Fibroblast of upper back skin (primary cell): ENCODE measurements around the gene CA10.
A peak's percentile ranks its signal among the peaks of the same experiment; 100 is the strongest.

Source experiments
- DNase-seq: peaks from one replicate; pipeline ENCODE4 v3.0.0-alpha.2; 2013

CA10 gene

DNA sequence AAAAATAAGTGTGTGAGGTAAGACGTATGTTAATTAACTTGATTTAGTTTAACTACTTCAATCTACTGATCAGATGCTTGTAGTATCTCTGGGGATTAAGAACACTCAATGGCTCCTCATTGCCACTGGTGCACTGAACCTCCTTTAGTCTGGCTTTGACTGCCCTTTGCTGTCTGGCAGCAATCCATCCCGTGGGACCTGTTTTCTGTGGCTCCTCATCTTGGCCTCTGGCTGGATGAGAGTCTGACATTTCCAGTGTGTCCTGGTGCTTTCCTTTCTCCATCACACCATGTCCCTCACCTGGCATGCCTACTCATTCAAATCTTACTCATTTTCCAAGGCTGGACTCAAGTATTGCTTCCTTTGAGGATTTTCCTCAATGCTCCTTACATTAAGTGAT lies 212.2 kb downstream of the CA10 start:
- no peak for DNase-seq

DNA sequence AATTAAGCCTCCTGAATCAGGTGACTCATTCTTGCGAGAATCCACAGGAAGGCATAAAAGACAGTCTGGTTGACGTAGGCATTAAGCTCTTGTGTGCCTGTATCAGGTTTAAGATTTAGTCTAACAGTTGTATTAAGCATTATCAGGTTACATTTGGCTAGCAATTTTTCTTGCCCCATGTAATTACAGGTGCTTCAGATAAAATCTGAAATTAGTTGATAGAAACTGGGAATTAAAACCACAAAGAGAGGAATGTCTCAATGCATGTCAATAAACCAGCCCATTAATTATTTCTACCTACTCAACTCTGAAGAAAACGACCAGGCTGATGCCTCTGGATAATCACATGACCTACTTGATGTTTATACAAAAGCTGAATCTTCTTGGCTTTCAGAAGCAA lies 217.2 kb downstream of the CA10 start:
- DNase-seq = no peak

DNA sequence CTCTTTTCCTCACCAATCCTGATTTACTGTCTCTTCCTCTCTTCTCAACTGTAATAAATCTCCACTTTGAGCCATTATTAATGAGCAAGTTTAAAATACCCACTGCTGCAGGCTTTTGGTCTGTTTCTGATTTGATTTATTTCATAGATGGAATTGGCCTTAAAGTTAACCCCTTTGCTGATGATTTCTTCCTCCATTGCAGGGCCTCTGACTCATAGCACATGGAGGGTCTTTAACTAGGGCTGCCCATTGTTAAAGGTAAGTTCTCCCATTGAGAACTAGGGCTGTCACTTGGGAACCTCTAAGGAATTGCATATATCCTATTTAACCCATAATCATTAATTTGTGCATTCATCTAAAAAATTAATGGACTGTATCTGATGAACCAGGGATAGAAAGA lies 221.2 kb downstream of the CA10 start:
- no peak for DNase-seq

DNA sequence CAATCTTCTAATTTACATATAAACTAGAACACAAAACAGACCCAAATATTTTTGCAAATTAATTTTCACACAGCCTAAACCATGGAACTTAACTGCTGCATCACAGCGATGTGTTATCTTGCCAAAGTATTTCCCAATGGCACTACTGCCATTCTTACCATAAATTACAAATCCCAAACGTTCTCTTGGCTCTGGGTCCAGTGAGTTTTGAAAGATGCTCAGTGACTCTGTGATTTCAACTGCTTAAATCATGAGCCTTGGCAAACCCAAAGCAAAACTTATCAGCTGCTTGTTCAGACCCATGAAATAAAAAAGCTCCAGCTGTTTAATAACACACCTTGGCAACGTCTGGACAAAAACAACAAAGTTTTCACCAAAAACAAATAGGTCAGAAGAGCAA lies 223.0 kb downstream of the CA10 start:
- no peak for DNase-seq

DNA sequence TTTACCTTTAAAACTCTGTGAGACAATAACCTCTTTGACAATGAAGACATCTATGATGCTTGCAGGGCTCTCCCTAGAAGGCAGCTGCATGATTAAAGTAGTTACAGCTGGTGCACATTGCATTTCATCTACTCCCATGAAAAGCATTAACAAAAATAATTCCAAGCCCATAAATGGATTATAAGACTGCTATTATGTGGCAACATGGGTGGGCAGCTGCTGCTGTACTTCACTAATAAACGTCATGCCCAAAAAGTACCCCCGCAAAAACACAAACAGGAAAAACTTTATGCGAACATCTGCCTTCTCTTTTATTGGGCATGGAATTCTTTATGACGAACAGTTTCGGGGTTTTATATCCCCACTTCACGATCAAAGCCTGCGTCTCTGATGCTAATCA lies 224.9 kb downstream of the CA10 start:
- no peak for DNase-seq

DNA sequence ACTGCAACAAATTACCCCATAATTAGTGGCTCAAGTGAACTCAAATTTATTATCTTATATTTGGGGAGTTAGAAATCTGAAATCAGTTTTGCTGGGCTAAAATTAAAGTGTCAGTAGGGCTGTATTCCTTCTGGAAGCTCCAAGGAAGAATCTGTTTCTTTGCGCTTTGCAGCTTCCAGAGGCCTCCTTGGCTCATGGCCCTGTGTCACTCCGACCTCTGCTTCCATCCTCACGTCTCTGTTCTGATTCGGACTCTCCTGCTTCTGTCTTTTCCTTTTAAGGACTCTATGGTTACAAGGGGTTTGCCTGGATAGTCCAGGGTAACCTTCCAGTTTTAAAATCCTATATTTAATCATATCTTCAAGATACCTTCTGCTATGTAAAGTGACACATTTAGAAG lies 232.1 kb downstream of the CA10 start:
- no peak for DNase-seq

DNA sequence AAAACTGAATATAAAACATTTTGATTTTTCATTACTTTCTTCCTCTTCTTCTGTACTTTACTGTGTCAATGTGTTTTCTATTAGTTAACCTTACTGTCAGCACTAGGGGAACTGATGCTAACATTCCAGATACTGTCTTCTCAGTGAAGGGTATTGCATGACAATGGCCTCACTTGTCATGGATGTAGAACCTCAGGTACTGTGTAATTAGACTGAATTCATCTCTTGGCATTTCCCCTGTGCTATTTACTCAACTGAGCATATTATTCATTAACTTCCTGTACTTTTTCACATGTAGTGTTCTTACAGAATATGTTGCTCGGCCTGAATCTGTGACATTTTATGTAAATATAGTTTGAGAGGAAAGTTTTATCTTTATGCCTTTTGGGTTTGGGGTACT lies 237.0 kb downstream of the CA10 start:
- no peak for DNase-seq

DNA sequence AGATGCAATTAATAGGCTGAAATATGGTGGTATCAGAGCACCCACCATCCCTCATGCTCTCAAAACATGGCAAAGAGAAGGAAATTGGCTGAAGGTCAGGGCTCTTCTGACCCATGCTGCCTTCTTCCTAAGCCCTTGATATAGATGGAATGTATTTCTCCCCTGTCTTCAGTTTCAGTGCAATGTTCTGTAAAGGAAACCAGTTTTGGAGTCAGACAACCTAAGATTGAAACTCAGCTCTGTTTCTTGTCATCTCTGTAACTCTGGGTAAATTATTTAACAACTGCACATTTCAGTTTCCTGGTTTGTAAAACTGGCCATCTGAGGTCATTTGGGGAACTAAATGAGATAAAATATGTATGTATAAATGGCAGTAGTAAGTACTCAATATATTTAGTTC lies 243.9 kb downstream of the CA10 start:
- DNase-seq = no peak

DNA sequence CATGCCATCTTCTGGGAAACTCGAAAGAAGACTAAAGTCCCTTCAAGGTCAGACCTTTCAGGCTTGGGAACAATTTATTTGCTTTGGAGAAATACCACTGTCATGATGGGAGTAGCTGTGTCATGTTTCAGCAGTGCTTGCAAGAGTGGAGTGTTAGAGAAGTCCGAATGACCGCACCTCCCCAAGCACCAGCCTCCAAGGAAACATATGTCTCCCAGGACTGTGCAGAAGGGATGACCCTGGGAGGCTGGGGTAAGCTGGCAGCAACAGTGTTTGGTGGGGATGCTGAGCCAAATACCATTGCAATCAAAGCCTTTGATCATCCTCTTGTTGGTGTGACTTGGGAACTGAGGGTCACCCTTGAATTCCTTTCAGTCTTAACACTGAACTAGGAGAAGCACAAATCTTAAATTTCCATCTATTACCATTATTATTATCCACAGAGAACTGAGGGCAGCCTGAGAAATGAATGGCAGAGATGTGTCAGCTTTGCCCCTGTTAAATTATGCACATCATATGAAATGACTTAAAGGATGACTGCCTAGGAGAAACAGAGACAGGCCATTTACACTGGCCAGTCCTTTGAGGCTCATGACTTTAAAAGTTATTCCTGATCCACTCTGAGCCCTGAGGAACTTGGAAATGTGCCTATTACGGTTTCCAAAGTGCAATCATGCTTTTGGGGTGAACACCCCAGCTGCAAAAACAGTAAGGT lies 244.9 kb downstream of the CA10 start:
- DNase-seq = no peak

DNA sequence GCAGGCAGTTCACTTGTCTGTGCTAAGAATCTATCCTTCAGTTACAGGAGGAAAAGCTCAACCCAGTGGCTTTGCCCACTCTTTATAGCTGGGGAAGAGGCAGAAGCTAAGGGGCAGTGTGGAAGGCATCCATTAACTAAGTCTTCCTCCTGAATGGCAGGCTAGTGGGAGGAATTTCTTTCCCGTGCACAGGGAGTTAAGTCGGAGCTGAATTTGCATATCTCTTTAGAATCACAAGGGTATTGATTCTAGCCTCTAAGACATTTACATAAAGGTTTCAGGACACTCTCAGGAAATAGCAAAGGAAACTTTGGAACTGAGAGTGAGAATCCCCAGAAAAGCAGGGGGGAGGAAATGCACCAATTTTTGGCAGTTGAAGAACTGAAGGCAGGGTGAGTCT lies 245.6 kb downstream of the CA10 start:
- DNase-seq = no peak

DNA sequence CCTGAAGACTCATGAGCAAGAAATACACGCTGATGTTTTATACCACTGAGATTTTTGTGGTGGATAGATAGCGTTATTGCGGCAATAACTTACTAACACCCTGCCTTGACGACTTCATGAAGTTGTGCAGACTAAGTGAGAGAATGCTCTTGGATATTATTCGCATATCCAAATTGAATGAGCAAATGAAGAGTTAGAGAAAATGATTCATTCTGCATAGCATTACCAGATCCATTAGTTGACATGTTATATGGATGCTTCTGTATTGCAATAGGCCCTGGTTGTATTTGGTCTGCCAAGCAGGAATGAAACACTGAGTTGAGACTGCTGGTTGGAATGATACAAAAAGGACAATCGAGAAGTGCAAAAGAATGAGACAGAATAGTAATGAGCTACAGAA lies 247.3 kb downstream of the CA10 start:
- no peak for DNase-seq

DNA sequence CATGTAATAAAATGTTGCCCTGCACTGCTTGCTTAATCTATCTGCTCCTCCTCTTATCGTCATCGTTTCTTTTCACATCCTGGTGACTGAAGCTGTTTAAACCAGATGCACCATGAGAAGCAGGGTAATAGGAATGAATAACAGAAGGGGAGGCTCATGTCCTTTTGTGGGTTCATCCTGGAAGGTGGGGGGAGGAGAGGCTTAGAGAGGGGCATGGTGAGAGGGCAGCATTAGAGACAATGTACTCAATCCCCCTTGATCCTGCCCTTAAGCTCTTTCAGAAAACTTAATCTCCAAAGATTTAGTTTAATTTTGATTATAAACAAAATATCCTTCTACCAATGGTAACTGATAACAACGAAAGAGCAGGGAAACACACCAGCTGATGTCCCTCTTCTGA lies 248.5 kb downstream of the CA10 start:
- no peak for DNase-seq

DNA sequence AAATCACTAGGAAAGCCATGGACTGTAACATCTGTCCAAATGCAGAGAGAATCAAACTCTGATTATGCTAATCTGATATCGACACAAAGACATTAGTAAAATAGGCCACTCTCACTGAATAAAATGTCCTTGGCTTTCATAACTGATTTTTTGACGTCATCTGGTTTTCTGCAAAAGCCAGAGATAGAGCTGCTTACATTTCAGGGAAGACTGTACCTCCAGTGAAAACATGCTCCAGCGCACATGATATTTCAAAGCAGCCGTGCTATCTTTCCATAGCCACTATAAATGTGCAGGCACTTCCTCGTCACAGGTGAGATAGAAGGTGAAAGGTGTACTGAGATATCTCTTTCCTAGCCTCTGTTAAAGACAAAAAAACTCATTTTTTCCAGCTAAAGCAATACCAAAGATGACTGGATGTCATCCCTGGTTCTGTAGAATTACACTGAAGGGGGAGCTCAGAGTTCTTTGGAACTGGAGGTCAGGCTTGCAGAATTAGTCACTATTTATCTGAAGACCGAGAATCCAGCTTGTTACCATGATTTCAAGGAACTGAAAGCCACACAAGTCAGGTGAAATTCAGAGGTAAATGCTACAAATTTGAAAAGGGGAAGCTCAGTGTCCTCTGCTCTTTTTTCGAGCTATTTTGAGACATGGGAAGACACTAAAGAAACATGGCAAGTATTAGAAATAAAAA lies 249.5 kb downstream of the CA10 start:
- DNase-seq = no peak

DNA sequence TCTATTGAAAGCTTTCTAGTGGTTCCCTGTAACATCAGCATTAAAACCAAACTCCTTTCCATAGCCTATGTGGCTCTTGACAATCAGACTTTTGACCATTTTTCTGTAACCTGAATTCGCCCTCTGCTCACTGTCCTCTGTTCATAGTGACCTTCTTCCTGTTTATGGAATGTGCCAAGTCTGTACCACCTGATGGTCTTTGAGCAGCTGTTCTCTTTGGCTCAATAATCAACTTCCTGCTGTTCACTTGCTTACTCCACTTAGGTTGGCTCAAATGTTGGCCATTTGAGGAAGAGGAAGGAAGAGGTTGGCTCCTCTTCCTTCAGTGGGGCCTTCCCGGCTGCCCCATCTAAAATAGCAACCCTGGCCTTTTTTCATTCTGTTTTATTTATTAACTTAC lies 251.5 kb downstream of the CA10 start:
- DNase-seq = no peak

DNA sequence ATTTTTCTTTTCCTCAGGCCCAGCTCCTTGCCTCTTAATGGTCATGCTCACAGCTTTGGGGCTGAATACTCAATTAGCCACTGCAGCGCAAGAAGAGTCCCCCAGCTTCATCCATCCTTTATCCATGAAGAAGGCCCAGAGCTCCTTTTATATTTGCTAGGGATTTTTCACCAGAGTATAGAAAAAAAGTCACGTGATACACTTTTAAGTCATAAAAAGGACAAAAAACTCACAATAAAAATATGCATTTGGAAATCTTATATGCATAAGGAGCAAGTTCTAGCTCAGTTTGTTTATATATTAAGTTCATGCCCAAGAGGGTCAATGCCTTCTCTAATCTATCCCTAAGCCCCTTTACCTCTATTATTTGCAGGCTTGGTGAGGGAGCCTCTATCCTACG lies 254.1 kb downstream of the CA10 start:
- DNase-seq = no peak

DNA sequence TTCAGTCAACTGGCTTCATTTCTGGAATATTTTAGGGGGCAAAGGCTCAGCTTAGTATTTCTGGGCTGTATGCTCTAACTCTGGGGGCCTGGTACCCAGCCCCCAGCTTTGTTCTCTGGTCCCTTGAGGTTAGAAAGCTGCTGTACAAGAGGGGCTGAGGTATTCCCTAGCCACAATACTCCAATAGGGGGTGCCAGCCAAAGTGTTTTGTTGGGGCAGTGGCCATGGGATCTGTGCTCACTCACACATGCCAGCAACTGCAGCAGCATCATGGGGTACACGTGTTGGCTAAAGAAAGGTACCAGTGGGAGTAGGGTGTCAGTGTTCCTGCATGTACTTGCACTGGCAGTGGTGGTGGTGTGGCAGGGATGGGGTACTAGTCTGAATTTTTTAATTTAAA lies 257.3 kb downstream of the CA10 start:
- DNase-seq = no peak

DNA sequence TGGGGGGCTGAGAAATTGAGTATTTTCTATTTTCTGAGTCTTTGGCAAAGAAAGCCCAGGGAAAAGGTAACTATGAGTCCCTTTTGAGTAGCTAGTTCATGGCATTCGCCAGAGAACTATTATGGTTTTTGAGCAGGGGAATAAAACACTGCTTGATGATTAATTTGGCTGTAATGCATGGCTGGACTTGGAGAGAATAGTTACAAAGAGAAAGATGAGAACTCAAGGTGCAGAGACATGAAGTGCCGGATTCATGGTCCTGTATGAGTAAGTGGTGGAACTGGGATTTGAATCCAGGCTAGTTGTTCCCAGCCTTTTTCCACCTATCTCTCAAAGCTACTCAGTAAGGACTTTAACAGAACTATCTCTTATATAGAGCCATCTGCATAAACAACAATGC lies 266.6 kb downstream of the CA10 start:
- no peak for DNase-seq

DNA sequence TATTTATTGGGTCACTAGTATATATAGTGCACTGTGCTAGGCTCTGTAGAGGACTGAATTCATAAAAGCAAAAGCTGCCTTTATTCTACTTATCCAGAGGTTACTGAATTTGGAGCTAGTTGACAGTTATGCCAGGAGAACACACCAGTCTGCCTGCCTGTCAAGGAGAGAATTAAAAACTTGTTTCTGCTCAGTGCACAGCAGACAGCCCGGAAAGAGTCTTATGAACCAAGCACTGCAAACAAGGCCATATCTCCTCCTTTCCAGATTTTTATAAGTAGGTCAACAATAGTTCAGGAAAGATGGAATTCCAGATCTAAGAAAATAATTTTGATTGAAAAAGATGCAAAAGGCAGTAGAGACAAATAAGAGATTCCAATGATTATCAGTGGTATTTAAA lies 267.8 kb downstream of the CA10 start:
- DNase-seq = no peak

DNA sequence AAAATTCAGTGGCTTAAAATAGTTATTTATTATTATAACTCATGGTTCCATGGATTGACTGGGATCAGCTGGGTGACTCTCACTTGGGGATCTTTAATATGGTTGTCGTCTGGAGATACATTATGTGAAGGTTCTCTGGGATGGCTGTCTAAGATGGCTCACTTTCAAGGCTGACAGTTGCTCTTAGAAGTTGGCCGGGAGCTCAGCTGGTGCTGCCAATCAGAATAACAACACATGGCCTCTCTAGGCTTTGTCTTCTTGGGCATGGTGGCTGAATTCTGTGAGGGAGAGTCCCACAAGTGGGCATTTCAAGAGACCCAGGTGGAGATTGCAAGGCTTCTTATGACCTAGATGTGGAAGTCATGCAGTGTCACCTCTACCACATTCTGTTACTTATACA lies 269.7 kb downstream of the CA10 start:
- no peak for DNase-seq

DNA sequence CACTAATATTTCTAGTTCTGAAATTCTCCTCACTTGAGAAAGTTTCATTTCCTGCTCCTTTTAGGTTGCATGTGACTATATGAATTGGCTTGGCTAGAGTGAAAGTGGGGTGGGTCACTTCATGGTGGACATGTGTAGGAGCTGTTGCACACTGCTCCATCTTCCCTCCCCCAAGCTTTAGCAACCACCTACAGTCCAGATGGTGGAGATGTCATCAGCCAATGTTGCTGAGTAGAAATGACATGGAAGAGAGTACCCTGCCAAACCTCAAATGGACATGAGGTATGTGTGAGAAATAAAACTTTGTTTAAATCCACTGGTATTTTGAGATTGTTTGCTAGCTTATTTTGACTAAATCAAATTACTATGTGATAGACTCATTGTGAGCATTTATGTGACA lies 281.5 kb downstream of the CA10 start:
- DNase-seq = no peak

DNA sequence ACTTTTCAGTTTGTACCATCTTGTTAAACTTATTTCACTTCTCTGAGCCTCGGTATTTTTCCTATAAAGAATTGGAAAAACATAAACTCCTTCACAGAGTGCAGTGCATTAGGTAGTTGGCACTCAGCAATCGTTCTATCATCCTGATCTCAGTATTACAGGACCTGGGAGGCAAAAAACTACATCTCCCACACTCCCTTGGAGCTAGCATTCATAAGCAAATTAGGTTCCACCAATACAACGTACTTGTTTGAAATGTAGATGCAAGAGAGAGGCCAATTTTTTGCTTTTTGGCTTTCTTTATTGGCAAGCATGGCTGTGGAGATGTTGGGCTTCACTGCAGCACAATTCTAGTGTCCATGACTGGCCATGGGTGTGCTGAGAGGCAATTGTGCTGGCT lies 285.2 kb downstream of the CA10 start:
- DNase-seq = no peak

DNA sequence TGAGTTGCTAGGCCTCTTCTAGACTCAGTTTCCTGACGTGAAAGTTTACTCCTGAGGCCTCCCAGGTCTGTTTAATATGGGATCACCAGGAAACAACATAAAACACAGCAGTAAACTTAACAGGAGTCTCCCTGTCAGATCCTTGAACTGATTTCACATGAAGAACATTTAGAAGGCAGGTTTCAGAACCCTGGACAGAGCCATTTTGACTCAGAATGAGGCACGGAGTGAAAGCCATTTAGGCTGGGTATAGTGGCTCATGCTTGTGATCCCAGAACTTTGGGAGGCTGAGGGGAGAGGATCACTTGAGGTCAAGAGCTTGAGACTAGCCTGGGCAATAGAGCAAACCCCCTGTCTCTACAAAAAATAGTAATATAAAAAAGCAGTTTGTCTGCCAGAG lies 289.1 kb downstream of the CA10 start:
- peak; percentile 3 for DNase-seq

DNA sequence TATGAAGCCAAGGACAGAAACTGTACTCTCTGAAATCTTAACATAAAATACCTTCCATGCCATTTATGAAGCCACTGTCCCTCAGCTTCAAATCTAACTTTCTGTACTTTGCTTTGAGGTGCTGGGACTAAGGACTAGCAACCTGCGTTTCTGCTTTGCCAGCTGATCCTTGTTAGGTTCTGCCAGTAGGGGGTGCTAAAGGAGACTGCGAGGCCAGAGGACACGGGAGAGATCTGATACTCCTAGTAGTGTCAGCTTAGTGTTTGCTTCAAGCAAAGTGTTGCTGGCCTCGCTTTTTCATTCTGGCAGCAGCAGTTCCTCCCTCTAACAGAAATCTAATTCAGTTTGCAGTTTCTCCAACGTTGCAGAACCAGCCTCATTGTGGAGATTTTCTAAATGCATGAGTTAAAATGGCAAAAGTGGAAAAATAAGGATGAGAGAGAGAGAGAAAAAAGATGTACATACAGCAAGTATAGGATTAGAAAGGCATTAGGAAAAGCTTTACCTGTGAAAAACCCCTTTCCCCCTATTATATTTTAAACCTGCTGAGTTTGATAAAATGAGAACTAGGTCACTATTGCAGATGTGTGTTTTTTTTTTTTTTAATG lies 297.5 kb downstream of the CA10 start:
- DNase-seq = peak; percentile 19

DNA sequence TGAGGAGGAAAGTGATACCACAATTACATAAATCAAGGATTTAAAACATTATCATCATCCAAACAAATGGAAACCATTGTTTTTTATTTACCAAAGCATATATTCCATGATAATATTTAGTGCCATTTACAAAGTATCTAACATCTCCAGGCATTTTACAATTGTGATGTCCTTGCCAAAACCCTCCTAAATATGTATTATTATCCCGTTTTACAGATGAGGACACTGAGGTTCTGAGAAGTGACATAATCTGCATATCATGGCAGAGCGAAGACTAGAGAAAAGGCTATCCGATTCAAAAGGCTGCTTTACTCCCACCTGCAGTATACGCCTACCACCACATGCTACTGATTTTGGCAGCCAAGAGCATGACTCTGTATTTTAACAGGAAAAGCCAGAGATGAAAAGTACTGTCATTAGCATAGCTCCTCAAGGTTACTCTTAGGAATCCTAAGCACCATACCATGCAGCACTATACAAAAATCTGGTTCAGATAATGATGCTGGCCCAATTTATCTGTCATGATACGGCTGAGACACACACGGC lies 301.4 kb downstream of the CA10 start:
- DNase-seq = no peak
